Measurements from ENCODE around the gene CCNB1IP1.

CCNB1IP1 gene

GRCh38 chr14:20317720-20318119 is 15.4 kb downstream of the CCNB1IP1 start:
- no peak overlapping the region for H3K4me3 ChIP-seq (ENCODE audit: low read length)
- no peak overlapping the region for H3K4ac ChIP-seq (ENCODE audit: low read depth, low read length)
- no peaks in the 10 kb centered on the region for H3K27me3 ChIP-seq (ENCODE audit: insufficient read depth, low read length, poor library complexity)
- no peak overlapping the region for H4K8ac ChIP-seq (ENCODE audit: low read depth, low read length)
- WGBS (ENCODE audit: extremely low coverage, insufficient coverage, low lambda C conversion rate), result no CpG with 5 or more reads among the region's 16 CpGs
- no peaks in the 10 kb centered on the region for H3K4me1 ChIP-seq (ENCODE audit: control insufficient read depth, low read depth, low read length)
- no peak overlapping the region for H3K9ac ChIP-seq (ENCODE audit: low read length)
- H3K56ac ChIP-seq (ENCODE audit: low read length), result no peak overlapping the region
- no peak overlapping the region for H3K27ac ChIP-seq (ENCODE audit: low read depth, low read length)
- DNase-seq, result no peak
- peaks cover 9% of the 10 kb centered on the region for H3K79me1 ChIP-seq (ENCODE audit: low read length)
- no peak overlapping the region for H4K5ac ChIP-seq (ENCODE audit: low read length)
- no peak overlapping the region for H3K23ac ChIP-seq (ENCODE audit: low read length)
- H2BK5ac ChIP-seq (ENCODE audit: low read length), result no peak overlapping the region
- no peak overlapping the region for H2BK15ac ChIP-seq (replicated peaks; ENCODE audit: low read depth)
- H3K79me2 ChIP-seq (ENCODE audit: control insufficient read depth, insufficient read depth, low read length), result peaks cover 10% of the 10 kb centered on the region
- H3K36me3 ChIP-seq (ENCODE audit: control insufficient read depth, insufficient read depth, low read length), result peaks cover 19% of the 10 kb centered on the region
- H2AK5ac ChIP-seq (ENCODE audit: low read length), result no peak overlapping the region
- no peak overlapping the region for H3K4me2 ChIP-seq (ENCODE audit: low read length)
- no peak overlapping the region for H3K18ac ChIP-seq (ENCODE audit: low read length)
- H2BK120ac ChIP-seq (ENCODE audit: low read depth, low read length), result no peak overlapping the region

GRCh38 chr14:20314026-20314425 is 19.1 kb downstream of the CCNB1IP1 start:
- H4K5ac ChIP-seq (ENCODE audit: low read length), result no peak overlapping the region
- no peak overlapping the region for H2BK120ac ChIP-seq (ENCODE audit: low read depth, low read length)
- no peak overlapping the region for H2AK5ac ChIP-seq (ENCODE audit: low read length)
- H2BK5ac ChIP-seq (ENCODE audit: low read length), result no peak overlapping the region
- H3K23ac ChIP-seq (ENCODE audit: low read length), result no peak overlapping the region
- H3K36me3 ChIP-seq (ENCODE audit: control insufficient read depth, insufficient read depth, low read length), result peaks cover 21% of the 10 kb centered on the region
- no peak overlapping the region for H4K8ac ChIP-seq (ENCODE audit: low read depth, low read length)
- DNase-seq, result no peak
- no peak overlapping the region for H2BK15ac ChIP-seq (replicated peaks; ENCODE audit: low read depth)
- H3K9ac ChIP-seq (ENCODE audit: low read length), result no peak overlapping the region
- H3K27me3 ChIP-seq (ENCODE audit: insufficient read depth, low read length, poor library complexity), result no peaks in the 10 kb centered on the region
- H3K4me2 ChIP-seq (ENCODE audit: low read length), result no peak overlapping the region
- WGBS (ENCODE audit: extremely low coverage, insufficient coverage, low lambda C conversion rate), result no CpG with 5 or more reads among the region's 2 CpGs
- H3K56ac ChIP-seq (ENCODE audit: low read length), result no peak overlapping the region
- no peak overlapping the region for H3K27ac ChIP-seq (ENCODE audit: low read depth, low read length)
- peaks cover 7% of the 10 kb centered on the region for H3K79me2 ChIP-seq (ENCODE audit: control insufficient read depth, insufficient read depth, low read length)
- no peak overlapping the region for H3K4ac ChIP-seq (ENCODE audit: low read depth, low read length)
- H3K4me3 ChIP-seq (ENCODE audit: low read length), result no peak overlapping the region
- H3K4me1 ChIP-seq (ENCODE audit: control insufficient read depth, low read depth, low read length), result no peaks in the 10 kb centered on the region
- H3K79me1 ChIP-seq (ENCODE audit: low read length), result peaks cover 6% of the 10 kb centered on the region
- no peak overlapping the region for H3K18ac ChIP-seq (ENCODE audit: low read length)

GRCh38 chr14:20306079-20306423 is 27.0 kb downstream of the CCNB1IP1 start:
- Histone ChIP-seq H3K27me3 (ENCODE audit: insufficient read depth, low read length, poor library complexity) (no peaks in the 10 kb centered on the region), H3K23ac (ENCODE audit: low read length) (no peak overlapping the region), H2BK5ac (ENCODE audit: low read length) (no peak overlapping the region), H3K9ac (ENCODE audit: low read length) (no peak overlapping the region), H3K4me2 (ENCODE audit: low read length) (no peak overlapping the region), H2BK15ac (replicated peaks; ENCODE audit: low read depth) (no peak overlapping the region), H3K27ac (ENCODE audit: low read depth, low read length) (no peak overlapping the region), H3K18ac (ENCODE audit: low read length) (no peak overlapping the region), H2AK5ac (ENCODE audit: low read length) (no peak overlapping the region), H3K4ac (ENCODE audit: low read depth, low read length) (no peak overlapping the region), H3K56ac (ENCODE audit: low read length) (no peak overlapping the region), H3K4me3 (ENCODE audit: low read length) (no peak overlapping the region), H3K4me1 (ENCODE audit: control insufficient read depth, low read depth, low read length) (no peaks in the 10 kb centered on the region), H2BK120ac (ENCODE audit: low read depth, low read length) (no peak overlapping the region), H3K79me2 (ENCODE audit: control insufficient read depth, insufficient read depth, low read length) (no peaks in the 10 kb centered on the region), H3K79me1 (ENCODE audit: low read length) (peaks cover 3% of the 10 kb centered on the region), H4K5ac (ENCODE audit: low read length) (no peak overlapping the region), H3K36me3 (ENCODE audit: control insufficient read depth, insufficient read depth, low read length) (no peaks in the 10 kb centered on the region), H4K8ac (ENCODE audit: low read depth, low read length) (no peak overlapping the region)
- WGBS (ENCODE audit: extremely low coverage, insufficient coverage, low lambda C conversion rate), result no CpG with 5 or more reads among the region's 1 CpG
- DNase-seq, result no peak

- Histone ChIP-seq H3K4me3 (ENCODE audit: low read length) (peak within 1 kb of the TSS; percentile 87), H3K79me2 (ENCODE audit: control insufficient read depth, insufficient read depth, low read length) (no peaks in the 10 kb centered on the region), H3K23ac (ENCODE audit: low read length) (no peak within 1 kb of the TSS), H3K56ac (ENCODE audit: low read length) (peak within 1 kb of the TSS; percentile 88), H3K4ac (ENCODE audit: low read depth, low read length) (no peak within 1 kb of the TSS), H2AK5ac (ENCODE audit: low read length) (no peak within 1 kb of the TSS), H3K4me1 (ENCODE audit: control insufficient read depth, low read depth, low read length) (no peaks in the 10 kb centered on the region), H3K27me3 (ENCODE audit: insufficient read depth, low read length, poor library complexity) (no peaks in the 10 kb centered on the region), H3K36me3 (ENCODE audit: control insufficient read depth, insufficient read depth, low read length) (no peaks in the 10 kb centered on the region), H2BK5ac (ENCODE audit: low read length) (no peak within 1 kb of the TSS), H2BK120ac (ENCODE audit: low read depth, low read length) (no peak within 1 kb of the TSS), H3K27ac (ENCODE audit: low read depth, low read length) (no peak within 1 kb of the TSS), H4K5ac (ENCODE audit: low read length) (no peak within 1 kb of the TSS), H3K79me1 (ENCODE audit: low read length) (peaks cover 3% of the 10 kb centered on the region), H3K9ac (ENCODE audit: low read length) (peak within 1 kb of the TSS; percentile 75), H3K4me2 (ENCODE audit: low read length) (peak within 1 kb of the TSS; percentile 47), H2BK15ac (replicated peaks; ENCODE audit: low read depth) (no peak within 1 kb of the TSS), H4K8ac (ENCODE audit: low read depth, low read length) (no peak within 1 kb of the TSS), H3K18ac (ENCODE audit: low read length) (no peak within 1 kb of the TSS)
- WGBS (ENCODE audit: extremely low coverage, insufficient coverage, low lambda C conversion rate), result no CpG with 5 or more reads among the region's 27 CpGs
- DNase-seq, result peak; percentile 91
Measured at GRCh38 chr14:20305265-20306078, 27.6 kb downstream of the CCNB1IP1 start, which contains the start of gene TTC5. TSS of gene TTC5 (minus strand) at chr14:20305951. CDS start at chr14:20305937, 14 bp downstream.

- Histone ChIP-seq H3K36me3 (ENCODE audit: control insufficient read depth, insufficient read depth, low read length) (no peaks in the 10 kb centered on the region), H4K5ac (ENCODE audit: low read length) (no peak overlapping the region), H2AK5ac (ENCODE audit: low read length) (no peak overlapping the region), H3K23ac (ENCODE audit: low read length) (no peak overlapping the region), H3K4me2 (ENCODE audit: low read length) (no peak overlapping the region), H2BK5ac (ENCODE audit: low read length) (no peak overlapping the region), H3K79me2 (ENCODE audit: control insufficient read depth, insufficient read depth, low read length) (no peaks in the 10 kb centered on the region), H3K9ac (ENCODE audit: low read length) (no peak overlapping the region), H2BK120ac (ENCODE audit: low read depth, low read length) (no peak overlapping the region), H3K4me1 (ENCODE audit: control insufficient read depth, low read depth, low read length) (no peaks in the 10 kb centered on the region), H4K8ac (ENCODE audit: low read depth, low read length) (no peak overlapping the region), H3K56ac (ENCODE audit: low read length) (no peak overlapping the region), H3K27me3 (ENCODE audit: insufficient read depth, low read length, poor library complexity) (no peaks in the 10 kb centered on the region), H3K79me1 (ENCODE audit: low read length) (peaks cover 3% of the 10 kb centered on the region), H3K4ac (ENCODE audit: low read depth, low read length) (no peak overlapping the region), H3K18ac (ENCODE audit: low read length) (no peak overlapping the region), H3K27ac (ENCODE audit: low read depth, low read length) (no peak overlapping the region), H3K4me3 (ENCODE audit: low read length) (no peak overlapping the region), H2BK15ac (replicated peaks; ENCODE audit: low read depth) (no peak overlapping the region)
- WGBS (ENCODE audit: extremely low coverage, insufficient coverage, low lambda C conversion rate), result no CpG with 5 or more reads among the region's 1 CpG
- peak; percentile 52 for DNase-seq
Measured at GRCh38 chr14:20302042-20302755, 30.9 kb downstream of the CCNB1IP1 start.
